Panc1 (cell line): ENCODE data around the gene RILP. TPM values are rescaled to one million over a fixed set of nuclear protein-coding genes. Genes with fewer than 3 reads are reported as not detected.

Experiments used
- ATAC-seq: fragments of 200-7000 bp; cut with Tn5 transposase; 2 replicates; pipeline ENCODE4 v1.9.1; 2020; ENCODE audit warnings: mild to moderate bottlenecking, moderate library complexity
- BruUV-seq: library from RNA; stranded (reverse); fragments of 400-500 nt; replicated peaks from 2 replicates; lab custom pipeline; 2021; lab: Mats Ljungman, UMichigan
- CTCF ChIA-PET: fragments of 300-600 bp; sonication (Branson Sonifier 250); formaldehyde crosslinking; loops from one replicate; lab custom pipeline; 2022; ENCODE audit warnings: antibody characterized with exemption; lab: Charles Lee
- POLR2A ChIA-PET: fragments of 300-600 bp; sonication (Branson Sonifier 250); formaldehyde crosslinking; loops from one replicate; lab custom pipeline; 2022; ENCODE audit warnings: antibody characterized with exemption; lab: Charles Lee
- DNase-seq: peaks from one replicate; pipeline ENCODE4 v3.0.0-alpha.2; 2010; ENCODE audit warnings: low read depth, low spot score
- H3K27ac ChIP-seq: 2 replicates; pipeline ENCODE4 v1.5.1; 2011; ENCODE audit warnings: mild to moderate bottlenecking, low read length, inconsistent platforms
- H3K27me3 ChIP-seq: fragments of 200-500 bp; sonication (Bioruptor generic); 2 replicates; pipeline ENCODE4 v1.6.0; 2014; ENCODE audit warnings: low read length, inconsistent platforms; ENCODE audit not compliant: control insufficient read depth, insufficient read depth
- H3K36me3 ChIP-seq: fragments of 200-500 bp; sonication (Bioruptor generic); 2 replicates; pipeline ENCODE4 v1.5.1; 2014; ENCODE audit warnings: inconsistent platforms, mild to moderate bottlenecking, low read length, moderate library complexity; ENCODE audit not compliant: control insufficient read depth, insufficient read depth
- H3K4me1 ChIP-seq: 2 replicates; pipeline ENCODE4 v1.5.1; 2011; ENCODE audit warnings: inconsistent platforms, mild to moderate bottlenecking, low read length, moderate library complexity; ENCODE audit not compliant: control insufficient read depth, insufficient read depth
- H3K4me3 ChIP-seq, 2 experiments: 2 replicates each; pipeline ENCODE4 v1.5.1; 2011 to 2012; ENCODE audit warnings: low read depth in 2 of 2, low read length in 2 of 2, mild to moderate bottlenecking in 2 of 2, inconsistent platforms in 1 of 2, moderate library complexity in 1 of 2
- H3K9me3 ChIP-seq: fragments of 200-500 bp; sonication (Bioruptor generic); 2 replicates; pipeline ENCODE4 v1.5.1; 2014; ENCODE audit warnings: low read depth, mild to moderate bottlenecking, inconsistent platforms, low read length, moderate library complexity; ENCODE audit not compliant: control insufficient read depth, insufficient read depth
- POLR2AphosphoS5 ChIP-seq: IDR thresholded peaks from 2 replicates; pipeline ENCODE4 v1.6.1; 2012; ENCODE audit warnings: mild to moderate bottlenecking, low read depth, low read length, moderate library complexity
- REST ChIP-seq, 2 experiments: IDR thresholded peaks; 2 replicates each; pipeline ENCODE4 v1.6.1; 2011 to 2012; ENCODE audit warnings: low read depth in 2 of 2, control low read depth in 1 of 2, low read length in 1 of 2, mild to moderate bottlenecking in 1 of 2, moderate library complexity in 1 of 2; ENCODE audit not compliant: insufficient read depth in 1 of 2
- SIN3A ChIP-seq: IDR thresholded peaks from 2 replicates; pipeline ENCODE4 v1.6.1; 2012; ENCODE audit warnings: low read depth, mild to moderate bottlenecking, low read length, moderate library complexity, borderline replicate concordance; ENCODE audit not compliant: insufficient read depth
- TCF7L2 ChIP-seq: IDR thresholded peaks from 2 replicates; pipeline ENCODE4 v1.6.1; 2011; ENCODE audit warnings: mild to moderate bottlenecking, low read depth, low read length, inconsistent platforms
- in situ Hi-C: cut with HindIII; loops from 2 replicates; pipeline ENCODE4 v1.10.0; 2016; ENCODE audit warnings: low sequenced_read_pairs, low pct_unique_long_range_greater_than_20kb
- intact Hi-C: fragments of 100-400 bp; cut with micrococcal nuclease; formaldehyde crosslinking; loops from one replicate; pipeline ENCODE4 v1.10.0; 2022; ENCODE audit not compliant: unreplicated experiment
- total RNA-seq: library from RNA; stranded (reverse); gene quantifications from one replicate; pipeline ENCODE4 v1.2.1, GENCODE V29; 2021; ENCODE audit not compliant: unreplicated experiment
- TF ChIP-seq, protein P1 (sequence below): fragments of 450-650 bp; IDR thresholded peaks from 2 replicates; pipeline ENCODE4 v1.5.1; 2017; ENCODE audit warnings: mild to moderate bottlenecking

RILP gene
- total RNA-seq, 1 experiment from 2014 or later = 20.8 TPM

DNA sequence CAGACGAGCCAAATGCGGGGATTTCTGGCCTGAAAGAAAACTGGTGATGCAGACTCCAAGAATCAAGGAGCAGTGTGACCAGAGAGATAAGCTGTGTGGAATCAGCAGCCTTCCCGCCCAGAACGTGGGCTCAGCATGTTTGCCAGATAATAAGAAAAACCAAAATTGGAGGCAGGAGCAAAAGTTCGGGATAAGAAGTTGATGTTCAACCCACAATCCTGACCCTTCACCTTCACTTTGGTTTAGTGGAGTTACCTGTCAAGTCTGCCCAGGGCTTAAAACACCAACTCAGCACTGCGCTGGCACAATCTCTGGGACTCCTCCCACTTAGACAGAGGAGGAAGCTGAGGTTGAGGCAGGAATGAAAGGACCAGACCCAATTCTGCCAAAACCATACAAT, 24.1 kb downstream of the RILP start:
- Histone ChIP-seq H3K9me3 (no peaks in the 10 kb centered on the region), H3K4me3 (no peak overlapping the region), H3K36me3 (no peaks in the 10 kb centered on the region), H3K27ac (no peak overlapping the region), H3K4me1 (peaks cover 8% of the 10 kb centered on the region), H3K27me3 (no peaks in the 10 kb centered on the region)
- intact Hi-C loops = no loop called here
- TF ChIP-seq TCF7L2 (no peak), POLR2AphosphoS5 (no peak), SIN3A (no peak), REST (IDR thresholded peaks at IDR 0.05; ENCODE audit: insufficient read depth in 1 of 2, low read depth in 2 of 2, low read length in 1 of 2) (no peak)
- TF ChIP-seq, protein P1, sequence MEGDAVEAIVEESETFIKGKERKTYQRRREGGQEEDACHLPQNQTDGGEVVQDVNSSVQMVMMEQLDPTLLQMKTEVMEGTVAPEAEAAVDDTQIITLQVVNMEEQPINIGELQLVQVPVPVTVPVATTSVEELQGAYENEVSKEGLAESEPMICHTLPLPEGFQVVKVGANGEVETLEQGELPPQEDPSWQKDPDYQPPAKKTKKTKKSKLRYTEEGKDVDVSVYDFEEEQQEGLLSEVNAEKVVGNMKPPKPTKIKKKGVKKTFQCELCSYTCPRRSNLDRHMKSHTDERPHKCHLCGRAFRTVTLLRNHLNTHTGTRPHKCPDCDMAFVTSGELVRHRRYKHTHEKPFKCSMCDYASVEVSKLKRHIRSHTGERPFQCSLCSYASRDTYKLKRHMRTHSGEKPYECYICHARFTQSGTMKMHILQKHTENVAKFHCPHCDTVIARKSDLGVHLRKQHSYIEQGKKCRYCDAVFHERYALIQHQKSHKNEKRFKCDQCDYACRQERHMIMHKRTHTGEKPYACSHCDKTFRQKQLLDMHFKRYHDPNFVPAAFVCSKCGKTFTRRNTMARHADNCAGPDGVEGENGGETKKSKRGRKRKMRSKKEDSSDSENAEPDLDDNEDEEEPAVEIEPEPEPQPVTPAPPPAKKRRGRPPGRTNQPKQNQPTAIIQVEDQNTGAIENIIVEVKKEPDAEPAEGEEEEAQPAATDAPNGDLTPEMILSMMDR = no peak
- ChIA-PET CTCF (interaction anchor here (1.2 to 1.4 kb wide), 2 partner anchors 51 to 52 kb away, joined by 3 to 6 read pairs; no protein-coding TSS in a partner anchor), POLR2A (no interaction called here)
- in situ Hi-C loops = no loop called here
- no peak for ATAC-seq
- DNase-seq = no peak
- no TSS peak for BruUV-seq

GRCh38 chr17:1625053-1625452, 24.6 kb downstream of the RILP start:
- ChIA-PET POLR2A (no interaction called here), CTCF (interaction anchor here (1.2 kb wide), 1 partner anchor 51 kb away, joined by 3 read pairs; no protein-coding TSS in a partner anchor)
- peaks cover 8% of the 10 kb centered on the region for H3K4me1 ChIP-seq
- intact Hi-C loops (no loop called here), in situ Hi-C loops (no loop called here)
- H3K27me3 ChIP-seq = no peaks in the 10 kb centered on the region
- ATAC-seq = no peak
- BruUV-seq = no TSS peak
- no peak for DNase-seq
- H3K4me3 ChIP-seq = no peak overlapping the region
- TF ChIP-seq, protein P1 = no peak
- TF ChIP-seq POLR2AphosphoS5 (no peak), TCF7L2 (no peak), SIN3A (no peak), REST (IDR thresholded peaks at IDR 0.05; ENCODE audit: insufficient read depth in 1 of 2, low read depth in 2 of 2, low read length in 1 of 2) (no peak)
- H3K27ac ChIP-seq = no peak overlapping the region
- no peaks in the 10 kb centered on the region for H3K36me3 ChIP-seq
- no peaks in the 10 kb centered on the region for H3K9me3 ChIP-seq
